Posterior cingulate gyrus (tissue), 11 donors: ENCODE data around the gene TP53TG3F.
"Not testable (repeated sequence)": the region's sequence is repeated elsewhere in the genome, so short reads cannot be mapped to it uniquely, and the experiment has no call there.

ENCODE experiments used
- DNase-seq, 10 donors: peaks; one replicate each; pipeline versions ENCODE4 v3.0.0 to v3.0.0-alpha.2; 2020 to 2021; ENCODE audit warnings: mixed read lengths in 3 of 10
- intact Hi-C: fragments of 100-400 bp; cut with DNase I; formaldehyde crosslinking; loops from one replicate; pipeline ENCODE4 v1.15.1; 2023

Gene TP53TG3F, protein sequence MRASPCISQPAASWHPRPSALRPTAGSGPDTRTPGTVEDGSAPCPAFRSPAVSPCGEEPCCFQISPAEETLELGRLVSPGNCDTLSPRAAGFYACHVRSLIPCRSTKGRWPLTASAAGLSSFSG

GRCh38 chr16:33459312-33459711 lies at the start of gene TP53TG3F:
Gene TP53TG3F (plus strand): TSS chr16:33459612. CDS start chr16:33459680, 68 bp downstream.
- intact Hi-C loops, DNase-seq: not testable (repeated sequence)

GRCh38 chr16:33491611-33492010 lies 32.2 kb downstream of the TP53TG3F start:
- DNase-seq, intact Hi-C loops: not testable (repeated sequence)

GRCh38 chr16:33507231-33507630 lies 47.8 kb downstream of the TP53TG3F start:
- DNase-seq: peak in 3 of 10 donors; percentile 18 to 67 (median 62)
- intact Hi-C loops: not testable (repeated sequence)

DNA sequence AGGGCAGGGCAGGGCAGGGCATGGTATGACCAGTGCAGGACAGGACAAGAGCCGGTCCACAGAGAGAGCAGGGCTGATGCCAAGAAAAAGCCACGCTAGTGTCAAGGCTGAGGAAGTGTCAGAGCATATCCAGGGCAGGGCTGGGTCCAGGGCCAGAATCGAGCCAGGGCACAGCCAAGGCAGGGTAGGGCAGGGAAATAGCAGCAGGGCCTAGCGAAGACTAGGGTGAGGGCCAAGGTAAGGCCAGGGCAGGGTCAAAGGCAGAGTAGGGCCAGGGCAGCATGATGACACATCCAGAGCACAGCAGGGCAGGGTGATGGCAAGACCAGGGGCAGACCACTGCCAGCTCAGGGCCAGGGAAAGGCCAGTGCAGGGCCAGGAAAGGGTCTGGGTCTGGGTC lies 49.7 kb downstream of the TP53TG3F start:
- DNase-seq: peak in 2 of 10 donors; percentile 2 to 8
- intact Hi-C loops: not testable (repeated sequence)

- intact Hi-C loops: not testable (repeated sequence)
- peak in 3 of 10 donors; percentile 16 to 65 (median 53) for DNase-seq
These were observed 50.5 kb downstream of the TP53TG3F start for GRCh38 chr16:33509906-33510305.
